Progenitor cell of endocrine pancreas (in vitro differentiated cells): ENCODE measurements around the gene STAT5A. TPM values are rescaled to one million over a fixed set of nuclear protein-coding genes. Genes with fewer than 3 reads are reported as not detected.

Experiments used
- DNase-seq: peaks from one replicate; pipeline ENCODE4 v3.0.0; 2021; ENCODE audit warnings: low spot score; ENCODE audit not compliant: unreplicated experiment
- H3K27ac Mint-ChIP-seq: 2 replicates; pipeline ENCODE4 v1.8.0; 2021; ENCODE audit warnings: mild to moderate bottlenecking, moderate library complexity, mixed read lengths
- H3K27me3 Mint-ChIP-seq: 2 replicates; pipeline ENCODE4 v1.8.0; 2021; ENCODE audit warnings: mixed read lengths
- H3K36me3 Mint-ChIP-seq: 2 replicates; pipeline ENCODE4 v1.8.0; 2022; ENCODE audit warnings: mixed read lengths; ENCODE audit not compliant: insufficient read depth
- H3K4me1 Mint-ChIP-seq: 2 replicates; pipeline ENCODE4 v1.8.0; 2021; ENCODE audit warnings: low read depth, mixed read lengths
- H3K4me3 Mint-ChIP-seq: 2 replicates; pipeline ENCODE4 v1.8.0; 2021; ENCODE audit warnings: low read depth, mild to moderate bottlenecking, moderate library complexity, mixed read lengths
- H3K9me3 Mint-ChIP-seq: 2 replicates; pipeline ENCODE4 v1.8.0; 2021; ENCODE audit warnings: low read depth, mixed read lengths
- total RNA-seq: library from RNA; stranded (reverse); gene quantifications from 2 replicates; pipeline ENCODE4 v1.2.1, GENCODE V29; 2021
- TF ChIP-seq, protein P1 (sequence below): fragments of 200-600 bp; sonication (generic); IDR thresholded peaks from one replicate; pipeline ENCODE4 v1.5.0; 2021; ENCODE audit warnings: antibody characterized with exemption, mild to moderate bottlenecking; ENCODE audit not compliant: unreplicated experiment

STAT5A gene
- total RNA-seq, 1 donor from 2014 or later = 0.74 TPM

- Mint-ChIP-seq H3K4me1 (peaks cover 14% of the 10 kb centered on the region), H3K27me3 (no peaks in the 10 kb centered on the region), H3K27ac (no peak overlapping the region), H3K9me3 (no peaks in the 10 kb centered on the region), H3K4me3 (no peak overlapping the region), H3K36me3 (peaks cover 24% of the 10 kb centered on the region)
- DNase-seq = no peak
- TF ChIP-seq, protein P1, sequence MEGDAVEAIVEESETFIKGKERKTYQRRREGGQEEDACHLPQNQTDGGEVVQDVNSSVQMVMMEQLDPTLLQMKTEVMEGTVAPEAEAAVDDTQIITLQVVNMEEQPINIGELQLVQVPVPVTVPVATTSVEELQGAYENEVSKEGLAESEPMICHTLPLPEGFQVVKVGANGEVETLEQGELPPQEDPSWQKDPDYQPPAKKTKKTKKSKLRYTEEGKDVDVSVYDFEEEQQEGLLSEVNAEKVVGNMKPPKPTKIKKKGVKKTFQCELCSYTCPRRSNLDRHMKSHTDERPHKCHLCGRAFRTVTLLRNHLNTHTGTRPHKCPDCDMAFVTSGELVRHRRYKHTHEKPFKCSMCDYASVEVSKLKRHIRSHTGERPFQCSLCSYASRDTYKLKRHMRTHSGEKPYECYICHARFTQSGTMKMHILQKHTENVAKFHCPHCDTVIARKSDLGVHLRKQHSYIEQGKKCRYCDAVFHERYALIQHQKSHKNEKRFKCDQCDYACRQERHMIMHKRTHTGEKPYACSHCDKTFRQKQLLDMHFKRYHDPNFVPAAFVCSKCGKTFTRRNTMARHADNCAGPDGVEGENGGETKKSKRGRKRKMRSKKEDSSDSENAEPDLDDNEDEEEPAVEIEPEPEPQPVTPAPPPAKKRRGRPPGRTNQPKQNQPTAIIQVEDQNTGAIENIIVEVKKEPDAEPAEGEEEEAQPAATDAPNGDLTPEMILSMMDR = no peak
These were observed 33.3 kb downstream of the STAT5A start for GRCh38 chr17:42321555-42321954.

GRCh38 chr17:42322382-42323267 lies 34.3 kb downstream of the STAT5A start:
- TF ChIP-seq, protein P1 = no peak
- H3K27ac Mint-ChIP-seq = no peak overlapping the region
- H3K9me3 Mint-ChIP-seq = no peaks in the 10 kb centered on the region
- peaks cover 3% of the 10 kb centered on the region for H3K4me1 Mint-ChIP-seq
- H3K4me3 Mint-ChIP-seq = no peak overlapping the region
- peak; percentile 88 for DNase-seq
- no peaks in the 10 kb centered on the region for H3K27me3 Mint-ChIP-seq
- H3K36me3 Mint-ChIP-seq = peaks cover 25% of the 10 kb centered on the region

GRCh38 chr17:42323268-42323773 lies 35.0 kb downstream of the STAT5A start:
- DNase-seq = no peak
- no peak overlapping the region for H3K4me3 Mint-ChIP-seq
- TF ChIP-seq, protein P1 = no peak
- H3K4me1 Mint-ChIP-seq = no peaks in the 10 kb centered on the region
- no peak overlapping the region for H3K27ac Mint-ChIP-seq
- H3K36me3 Mint-ChIP-seq = peaks cover 25% of the 10 kb centered on the region
- H3K27me3 Mint-ChIP-seq = no peaks in the 10 kb centered on the region
- no peaks in the 10 kb centered on the region for H3K9me3 Mint-ChIP-seq

GRCh38 chr17:42325026-42325425 lies 36.7 kb downstream of the STAT5A start:
- Mint-ChIP-seq H3K9me3 (no peaks in the 10 kb centered on the region), H3K27me3 (no peaks in the 10 kb centered on the region), H3K4me1 (no peaks in the 10 kb centered on the region), H3K36me3 (peaks cover 24% of the 10 kb centered on the region), H3K4me3 (no peak overlapping the region), H3K27ac (peak overlapping the region; percentile 20)
- TF ChIP-seq, protein P1 = no peak
- DNase-seq = no peak

DNA sequence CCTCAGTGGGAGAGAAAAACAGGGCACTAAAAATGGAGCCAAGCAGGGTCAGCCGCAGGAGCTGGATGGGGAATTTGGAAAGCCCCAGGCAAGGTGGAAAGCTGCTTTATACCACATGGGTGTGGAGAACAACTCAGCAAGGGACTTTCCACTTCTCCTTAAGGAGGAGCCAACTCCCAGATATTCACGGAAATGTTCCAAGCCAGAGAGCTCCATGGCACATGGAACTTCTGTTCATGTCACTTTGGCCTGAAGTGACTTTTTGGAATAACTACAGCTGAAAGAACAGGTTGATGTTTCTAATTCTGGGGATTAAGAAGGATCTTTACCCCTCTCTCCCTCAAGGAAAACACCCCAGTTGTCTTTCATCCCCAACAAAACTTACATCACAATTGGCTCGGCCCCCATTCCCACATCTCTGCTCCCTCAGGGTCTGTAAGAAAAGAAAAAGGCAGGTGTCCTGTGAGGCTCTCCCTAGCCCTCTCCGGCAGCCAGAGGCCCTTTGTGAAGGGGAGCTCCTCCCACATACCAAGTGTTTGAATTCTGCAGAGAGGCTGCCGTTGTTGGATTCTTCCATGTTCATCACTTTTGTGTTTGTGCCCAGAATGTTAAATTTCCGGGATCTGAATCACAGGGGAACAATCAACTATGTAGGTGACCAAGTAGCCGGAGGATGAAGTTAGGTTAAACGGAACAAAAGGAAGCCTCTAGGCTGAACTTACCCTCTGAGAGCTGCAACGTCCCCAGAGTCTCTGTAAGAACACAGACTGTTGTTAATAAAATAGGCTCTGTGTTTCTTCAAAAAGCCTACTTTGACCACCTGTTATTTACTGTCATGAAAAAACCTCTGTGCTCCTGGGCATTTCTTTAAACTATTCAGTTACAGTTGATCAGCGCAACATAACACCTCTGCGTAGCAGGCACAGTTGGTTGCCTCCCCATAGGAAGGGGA lies 41.0 kb downstream of the STAT5A start:
- peaks cover 28% of the 10 kb centered on the region for H3K36me3 Mint-ChIP-seq

More for the DNA sequence above, 41.0 kb downstream of the STAT5A start:
- Mint-ChIP-seq H3K4me3 (no peak overlapping the region), H3K4me1 (no peaks in the 10 kb centered on the region), H3K27ac (no peak overlapping the region), H3K9me3 (no peaks in the 10 kb centered on the region), H3K27me3 (no peaks in the 10 kb centered on the region)
- TF ChIP-seq, protein P1 = no peak
- no peak for DNase-seq
